H7 (cell line): ENCODE results near the gene SYN1. TPM values are rescaled to one million over a fixed set of nuclear protein-coding genes. Genes with fewer than 3 reads are reported as not detected.
A peak's percentile ranks its signal among the peaks of the same experiment; 100 is the strongest.

Experiments used
- DNase-seq: peaks from one replicate; pipeline ENCODE4 v3.0.0; 2012
- H3K27me3 ChIP-seq: 2 replicates; pipeline ENCODE4 v1.6.0; 2011; ENCODE audit warnings: mild to moderate bottlenecking, low read length; ENCODE audit not compliant: control insufficient read depth, insufficient read depth
- H3K36me3 ChIP-seq: replicated peaks from 2 replicates; pipeline ENCODE4 v1.5.1; 2011; ENCODE audit warnings: low read length; ENCODE audit not compliant: control insufficient read depth, insufficient read depth
- H3K4me3 ChIP-seq: 2 replicates; pipeline ENCODE4 v1.5.1; 2011; ENCODE audit warnings: low read depth, mild to moderate bottlenecking, control low read depth, low read length, moderate library complexity; ENCODE audit not compliant: insufficient read depth
- total RNA-seq: library from RNA; depleted of rRNA; stranded (reverse); fragments of >200 nt; shearing (Covaris generic); gene quantifications from 2 replicates; pipeline ENCODE4 v1.2.3, GENCODE V29; 2014

The SYN1 gene
- total RNA-seq, 1 experiment from 2014 or later = 2.1 TPM

GRCh38 chrX:47577901-47578300, 41.8 kb downstream of the SYN1 start:
- DNase-seq = no peak
- H3K27me3 ChIP-seq = no peaks in the 10 kb centered on the region
- H3K36me3 ChIP-seq = no peaks in the 10 kb centered on the region
- H3K4me3 ChIP-seq = no peak overlapping the region

- no peak for DNase-seq
- Histone ChIP-seq H3K4me3 (no peak overlapping the region), H3K36me3 (no peaks in the 10 kb centered on the region), H3K27me3 (no peaks in the 10 kb centered on the region)
Measured at GRCh38 chrX:47577424-47577823, 42.2 kb downstream of the SYN1 start.

GRCh38 chrX:47576021-47576898, 43.4 kb downstream of the SYN1 start:
- no peak for DNase-seq
- H3K4me3 ChIP-seq = no peak overlapping the region
- H3K27me3 ChIP-seq = no peaks in the 10 kb centered on the region
- peaks cover 2% of the 10 kb centered on the region; the same call in 1 of the 2 replicates for H3K36me3 ChIP-seq

- Histone ChIP-seq H3K4me3 (peak overlapping the region; percentile 48), H3K36me3 (peaks cover 2% of the 10 kb centered on the region), H3K27me3 (no peaks in the 10 kb centered on the region)
- peak; percentile 71 for DNase-seq
Measured at GRCh38 chrX:47574547-47575301, 44.9 kb downstream of the SYN1 start.

- Histone ChIP-seq H3K27me3 (no peaks in the 10 kb centered on the region), H3K36me3 (peaks cover 2% of the 10 kb centered on the region), H3K4me3 (peak overlapping the region; percentile 48)
- DNase-seq = peak; percentile 85
Measured at GRCh38 chrX:47574076-47574546, 45.5 kb downstream of the SYN1 start.

GRCh38 chrX:47573341-47574075, 46.1 kb downstream of the SYN1 start:
- Histone ChIP-seq H3K4me3 (peak overlapping the region; percentile 48), H3K36me3 (peaks cover 2% of the 10 kb centered on the region), H3K27me3 (no peaks in the 10 kb centered on the region)
- DNase-seq = peak; percentile 88

GRCh38 chrX:47572773-47573340, 46.8 kb downstream of the SYN1 start:
- Histone ChIP-seq H3K4me3 (no peak overlapping the region), H3K36me3 (peaks cover 2% of the 10 kb centered on the region), H3K27me3 (no peaks in the 10 kb centered on the region)
- peak; percentile 36 for DNase-seq

- H3K27me3 ChIP-seq = no peaks in the 10 kb centered on the region
- no peak for DNase-seq
- peaks cover 2% of the 10 kb centered on the region for H3K36me3 ChIP-seq
- no peak overlapping the region for H3K4me3 ChIP-seq
Measured at GRCh38 chrX:47571896-47572295, 47.8 kb downstream of the SYN1 start.

- H3K36me3 ChIP-seq = peaks cover 2% of the 10 kb centered on the region
- peak; percentile 59 for DNase-seq
- H3K27me3 ChIP-seq = no peaks in the 10 kb centered on the region
Measured at GRCh38 chrX:47571215-47571614, 48.4 kb downstream of the SYN1 start.

GRCh38 chrX:47570794-47571193, 48.9 kb downstream of the SYN1 start:
- Histone ChIP-seq H3K36me3 (peaks cover 2% of the 10 kb centered on the region), H3K4me3 (no peak overlapping the region), H3K27me3 (no peaks in the 10 kb centered on the region; the same call in 1 of the 2 replicates)
- no peak for DNase-seq

More at GRCh38 chrX:47571215-47571614, 48.4 kb downstream of the SYN1 start:
- H3K4me3 ChIP-seq = no peak overlapping the region

GRCh38 chrX:47568656-47569295, 50.9 kb downstream of the SYN1 start:
- DNase-seq = peak; percentile 76
- no peaks in the 10 kb centered on the region; the same call in 1 of the 2 replicates for H3K27me3 ChIP-seq
- H3K36me3 ChIP-seq = peaks cover 4% of the 10 kb centered on the region
- no peak overlapping the region for H3K4me3 ChIP-seq

- Histone ChIP-seq H3K36me3 (peaks cover 5% of the 10 kb centered on the region), H3K27me3 (no peaks in the 10 kb centered on the region; the same call in 1 of the 2 replicates), H3K4me3 (no peak overlapping the region)
- DNase-seq = no peak
Measured at GRCh38 chrX:47566841-47567240, 52.8 kb downstream of the SYN1 start.

- H3K27me3 ChIP-seq = no peaks in the 10 kb centered on the region; the same call in 1 of the 2 replicates
- no peak overlapping the region for H3K4me3 ChIP-seq
- peak; percentile 47 for DNase-seq
- peaks cover 3% of the 10 kb centered on the region for H3K36me3 ChIP-seq
Measured at GRCh38 chrX:47564438-47565085, 55.1 kb downstream of the SYN1 start.
